LHCN-M2 (cell line): ENCODE data around the gene AGRN. TPM values are rescaled to one million over a fixed set of nuclear protein-coding genes. Genes with fewer than 3 reads are reported as not detected.
"Not testable (repeated sequence)": the region's sequence is repeated elsewhere in the genome, so short reads cannot be mapped to it uniquely, and the experiment has no call there.

Experiments
- DNase-seq: peaks from one replicate; pipeline ENCODE4 v3.0.0-alpha.2; 2012; ENCODE audit warnings: low read depth
- polyA plus RNA-seq: library from polyadenylated mRNA; unstranded; fragments of >200 nt; gene quantifications from one replicate; pipeline ENCODE4 v1.2.1, GENCODE V29; 2012; ENCODE audit warnings: missing spikeins
- total RNA-seq: library from RNA; depleted of rRNA; stranded (reverse); fragments of >200 nt; gene quantifications from 2 replicates; pipeline ENCODE4 v1.2.3, GENCODE V29; 2014; rRNA removed

AGRN gene
- total RNA-seq = 13.3 and 15.5 TPM in 2 replicates
- polyA plus RNA-seq = 22.2 TPM

DNA sequence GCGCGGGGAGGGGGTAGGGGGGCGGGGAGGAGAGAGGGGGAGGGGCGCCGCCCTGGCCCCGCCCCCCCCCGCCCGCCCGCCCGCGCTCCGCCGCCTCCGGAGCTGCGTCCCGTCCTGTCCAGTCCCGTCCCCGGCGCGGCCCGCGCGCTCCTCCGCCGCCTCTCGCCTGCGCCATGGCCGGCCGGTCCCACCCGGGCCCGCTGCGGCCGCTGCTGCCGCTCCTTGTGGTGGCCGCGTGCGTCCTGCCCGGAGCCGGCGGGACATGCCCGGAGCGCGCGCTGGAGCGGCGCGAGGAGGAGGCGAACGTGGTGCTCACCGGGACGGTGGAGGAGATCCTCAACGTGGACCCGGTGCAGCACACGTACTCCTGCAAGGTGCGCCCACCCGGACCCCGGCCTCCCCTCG is at the start of gene AGRN:
AGRN (plus strand) TSS at position 121 of the 405 bp plus-strand sequence; CDS start at position 174, 53 bp downstream.
- no peak for DNase-seq

GRCh38 chr1:970242-970972 is 49.5 kb upstream of the AGRN start:
- no peak for DNase-seq

DNA sequence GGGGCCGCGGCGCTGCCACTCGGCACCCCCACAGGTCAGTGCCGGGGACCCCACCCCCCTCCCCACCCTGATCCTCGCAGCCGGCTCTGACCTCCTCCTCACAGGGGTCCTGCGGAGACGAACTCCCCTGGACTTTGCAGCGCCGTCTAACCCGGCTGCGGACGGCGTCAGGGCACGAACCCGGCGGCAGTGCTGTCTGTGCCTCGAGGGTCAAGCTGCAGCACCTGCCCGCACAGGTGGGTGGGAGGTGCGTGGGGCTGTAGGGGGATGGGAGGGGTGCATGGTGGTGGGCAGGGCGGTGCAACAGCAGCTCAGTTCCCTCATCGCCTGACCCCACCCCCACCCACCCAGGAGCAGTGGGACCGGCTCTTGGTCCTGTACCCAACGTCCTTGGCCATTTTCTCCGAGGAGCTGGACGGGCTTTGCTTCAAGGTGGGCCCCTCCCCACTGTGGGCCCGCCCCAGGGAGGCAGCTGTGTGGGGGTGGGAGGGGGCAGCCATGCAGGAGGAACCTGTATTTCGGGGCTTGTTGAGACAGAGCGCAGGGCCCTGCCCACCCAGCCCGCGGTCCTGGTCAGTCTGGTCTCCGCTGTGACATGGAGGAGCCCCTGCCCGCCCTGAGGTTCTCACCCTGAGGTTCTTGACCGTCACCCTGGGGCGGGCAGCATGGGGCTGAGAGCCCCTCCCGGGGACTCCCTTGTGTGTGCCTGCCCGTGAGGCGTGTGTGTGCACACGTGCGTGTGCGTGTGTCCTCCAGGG is 48.8 kb upstream of the AGRN start:
- no peak for DNase-seq

- no peak for DNase-seq
Measured at GRCh38 chr1:971751-972506, 48.0 kb upstream of the AGRN start.

- DNase-seq = no peak
Measured at GRCh38 chr1:972726-973458, 47.0 kb upstream of the AGRN start.

DNA sequence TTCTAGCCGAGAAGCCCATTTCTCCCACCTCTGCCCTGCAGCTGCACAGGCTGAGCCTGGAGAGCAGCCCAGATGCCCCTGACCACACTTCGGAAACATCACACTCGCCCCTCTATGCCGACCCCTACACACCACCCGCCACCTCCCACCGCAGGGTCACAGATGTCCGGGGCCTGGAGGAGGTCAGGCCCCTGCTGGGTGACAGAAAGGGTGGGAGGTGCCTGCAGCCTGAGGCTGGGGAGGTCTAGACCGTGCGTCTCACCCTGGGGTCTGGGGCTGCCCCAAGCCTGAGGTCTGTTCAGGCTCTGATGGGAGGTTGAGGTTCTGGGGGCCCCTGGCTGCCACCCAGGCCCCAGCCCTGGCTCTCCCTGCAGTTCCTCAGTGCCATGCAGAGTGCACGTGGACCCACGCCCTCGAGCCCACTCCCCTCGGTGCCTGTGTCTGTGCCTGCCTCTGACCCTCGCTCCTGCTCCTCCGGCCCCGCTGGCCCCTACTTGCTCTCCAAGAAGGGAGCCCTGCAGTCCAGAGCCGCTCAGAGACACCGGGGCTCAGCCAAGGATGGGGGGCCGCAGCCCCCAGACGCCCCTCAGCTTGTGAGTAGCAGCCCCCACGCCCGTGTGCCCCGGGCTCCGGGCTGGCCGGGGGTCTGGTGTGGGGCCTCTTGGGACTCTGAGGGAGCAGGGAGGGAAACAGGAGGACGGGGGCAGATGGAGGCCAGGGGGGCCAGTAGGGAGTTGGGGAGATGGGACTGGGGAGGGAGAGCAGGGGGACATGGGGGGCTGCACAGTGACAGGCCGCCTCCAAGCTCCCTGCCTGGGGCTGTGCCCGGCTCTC is 46.2 kb upstream of the AGRN start:
- DNase-seq = no peak

DNA sequence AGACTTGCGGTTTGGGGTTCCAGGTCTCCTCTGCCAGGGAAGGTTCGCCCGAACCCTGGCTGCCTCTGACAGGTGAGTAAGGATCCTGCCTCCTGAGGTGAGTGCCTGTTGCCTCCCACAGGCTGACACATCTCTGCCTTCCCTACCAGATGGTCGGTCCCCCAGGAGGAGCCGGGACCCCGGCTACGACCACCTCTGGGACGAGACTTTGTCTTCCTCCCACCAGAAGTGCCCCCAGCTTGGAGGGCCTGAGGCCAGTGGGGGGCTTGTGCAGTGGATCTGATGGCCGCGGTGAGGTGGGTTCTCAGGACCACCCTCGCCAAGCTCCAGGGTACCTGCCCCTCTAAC is 45.7 kb upstream of the AGRN start:
- DNase-seq = no peak

- DNase-seq = no peak
Measured at GRCh38 chr1:974687-975328, 45.1 kb upstream of the AGRN start.

DNA sequence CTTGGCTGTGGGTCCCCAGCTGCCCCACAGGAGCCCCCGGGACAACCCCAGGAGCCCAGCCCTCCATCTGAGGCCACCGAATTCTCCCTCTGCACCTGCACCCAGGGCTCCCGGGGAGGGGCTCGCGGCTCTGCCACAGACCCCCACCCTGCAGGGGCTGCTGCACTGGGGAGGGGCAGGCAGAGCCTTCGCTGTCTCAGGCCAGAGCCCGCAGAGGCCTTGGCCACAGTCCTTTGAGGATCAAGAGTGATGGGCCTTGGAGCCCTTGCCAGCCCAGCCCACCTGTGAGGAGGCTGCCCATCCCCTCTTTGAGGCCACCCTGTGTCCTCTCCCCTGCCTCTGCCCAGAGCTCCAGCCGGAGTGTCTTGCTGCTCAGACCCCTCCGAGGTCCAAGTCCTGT is 44.6 kb upstream of the AGRN start:
- no peak for DNase-seq

DNA sequence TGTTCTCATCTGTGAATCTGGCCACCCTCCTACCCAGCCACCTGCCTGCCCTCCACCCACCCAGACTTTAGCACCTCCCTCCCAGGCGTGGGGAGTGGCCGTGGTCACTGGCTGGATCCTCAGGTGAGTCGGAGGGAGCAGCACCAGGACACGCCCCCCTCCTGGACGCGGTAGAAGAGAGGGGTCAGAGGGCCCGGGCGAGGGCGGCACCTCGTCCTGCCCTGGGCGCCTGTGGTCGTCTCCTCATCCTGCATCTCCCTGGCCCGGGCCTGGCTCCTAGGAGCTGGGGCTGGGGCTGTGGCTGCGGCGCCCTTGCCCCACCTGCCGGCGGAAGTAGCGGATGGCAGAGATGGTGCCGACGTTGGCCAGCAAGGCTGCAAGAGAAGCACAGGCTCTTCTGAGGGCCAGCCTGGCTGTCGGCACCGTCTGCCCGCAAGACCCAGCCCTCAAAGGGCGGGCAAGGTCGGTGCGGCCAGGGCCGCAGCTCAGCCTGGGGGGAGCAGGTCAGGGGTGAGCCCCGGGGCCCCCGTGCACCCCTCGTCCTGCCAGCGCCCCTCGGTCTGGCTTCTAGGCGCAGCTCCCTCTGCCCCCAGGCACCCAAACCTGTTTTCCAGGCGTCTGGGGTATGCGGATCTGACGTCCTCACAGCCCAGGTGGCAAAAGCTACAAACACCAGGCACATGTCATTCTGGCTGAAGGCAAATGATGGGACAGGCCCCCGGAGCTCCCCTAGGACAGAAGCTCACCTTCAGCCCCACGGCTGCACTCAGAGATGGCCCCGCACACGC is 43.8 kb upstream of the AGRN start:
- DNase-seq = no peak

DNA sequence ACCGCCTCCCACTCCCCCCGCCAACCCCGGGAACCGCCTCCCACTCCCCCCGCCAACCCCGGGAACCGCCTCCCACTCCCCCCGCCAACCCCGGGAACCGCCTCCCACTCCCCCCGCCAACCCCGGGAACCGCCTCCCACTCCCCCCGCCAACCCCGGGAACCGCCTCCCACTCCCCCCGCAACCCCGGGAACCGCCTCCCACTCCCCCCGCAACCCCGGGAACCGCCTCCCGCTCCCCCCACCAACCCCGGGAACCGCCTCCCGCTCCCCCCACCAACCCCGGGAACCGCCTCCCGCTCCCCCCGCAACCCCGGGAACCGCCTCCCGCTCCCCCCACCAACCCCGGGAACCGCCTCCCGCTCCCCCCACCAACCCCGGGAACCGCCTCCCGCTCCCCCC is 43.1 kb upstream of the AGRN start:
- not testable (repeated sequence) for DNase-seq

DNA sequence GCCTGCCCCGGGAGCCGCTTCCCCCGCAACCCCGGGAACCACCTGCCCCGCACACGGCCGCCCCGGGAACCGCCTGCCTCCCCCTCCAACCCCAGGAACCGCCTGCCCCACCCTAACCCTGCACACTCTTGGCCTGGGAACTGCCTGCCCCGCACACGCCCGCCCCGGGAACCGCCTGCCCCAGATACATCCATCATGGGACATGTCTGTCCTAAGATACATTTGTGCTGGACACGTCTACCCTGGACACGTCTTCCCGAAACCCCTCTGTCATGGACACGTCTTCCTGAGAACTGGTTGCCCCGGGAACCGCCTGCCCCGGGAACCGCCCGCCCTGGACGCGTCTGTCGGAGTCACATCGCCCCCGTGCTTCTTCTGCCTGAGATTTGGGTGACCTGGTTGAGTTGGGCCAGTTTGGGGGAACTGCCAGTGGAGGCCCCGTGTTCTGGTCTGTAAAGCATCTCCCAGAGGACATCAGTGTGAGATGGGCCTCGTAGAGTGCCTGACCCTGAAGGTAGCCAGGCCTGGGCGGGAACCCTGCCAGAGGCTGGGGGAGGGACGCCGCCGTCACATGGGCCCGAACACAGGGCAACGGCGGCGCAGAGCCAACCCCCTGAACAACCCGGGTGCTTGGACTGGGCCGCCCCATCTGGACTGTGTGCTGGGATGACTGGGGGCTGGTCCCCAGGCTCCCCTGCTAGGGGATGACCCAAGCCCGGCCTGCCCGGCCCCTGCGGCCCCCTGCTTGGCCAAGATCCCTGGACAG is 41.7 kb upstream of the AGRN start:
- no peak for DNase-seq

DNA sequence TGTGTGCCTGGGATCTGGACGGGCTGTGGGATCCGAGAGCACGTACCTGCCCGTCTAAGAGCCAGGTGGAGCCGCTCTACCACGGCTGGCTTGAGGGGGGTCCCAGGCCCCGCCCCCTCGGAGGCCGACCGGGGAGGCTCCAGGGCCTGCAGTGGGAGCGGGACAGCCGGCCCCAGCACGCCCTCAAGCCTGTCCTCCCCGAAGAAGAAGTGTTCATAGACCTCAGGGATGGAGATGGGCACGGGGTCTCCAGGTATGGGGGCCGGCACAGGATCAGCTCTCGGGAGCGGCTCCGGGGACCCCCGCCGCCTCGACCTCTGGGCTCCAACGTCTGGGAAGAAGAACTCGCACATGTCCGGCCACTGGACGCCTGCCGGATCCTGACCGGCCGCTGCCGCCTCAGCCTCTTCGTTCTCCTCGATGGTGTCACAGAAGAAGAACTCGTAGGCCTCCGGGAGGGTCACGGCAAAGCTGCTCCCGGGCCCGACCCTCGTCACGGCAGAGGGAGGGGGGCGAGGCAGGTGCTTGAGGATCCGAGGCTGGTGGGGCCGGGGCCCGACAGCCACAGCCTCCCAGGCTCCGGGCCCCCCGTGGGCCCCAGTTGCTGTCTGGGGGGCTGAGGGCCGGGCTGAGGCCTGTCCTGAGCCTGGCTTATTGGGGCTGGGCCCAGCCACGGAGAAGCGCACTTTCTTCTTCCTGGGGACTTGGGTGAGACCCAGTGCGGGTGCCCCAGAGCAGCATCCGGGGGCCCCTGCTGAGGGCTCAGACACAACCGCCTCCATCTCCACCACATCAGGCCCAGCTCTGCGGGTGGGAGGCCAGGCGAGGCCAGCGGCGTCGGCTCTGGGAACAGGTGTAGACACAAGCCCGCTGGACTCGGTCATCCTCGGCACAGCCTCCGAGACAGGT is 40.8 kb upstream of the AGRN start:
- no peak for DNase-seq

- no peak for DNase-seq
Measured at GRCh38 chr1:979744-980072, 40.2 kb upstream of the AGRN start.

- no peak for DNase-seq
Measured at GRCh38 chr1:980137-980571, 39.8 kb upstream of the AGRN start.

DNA sequence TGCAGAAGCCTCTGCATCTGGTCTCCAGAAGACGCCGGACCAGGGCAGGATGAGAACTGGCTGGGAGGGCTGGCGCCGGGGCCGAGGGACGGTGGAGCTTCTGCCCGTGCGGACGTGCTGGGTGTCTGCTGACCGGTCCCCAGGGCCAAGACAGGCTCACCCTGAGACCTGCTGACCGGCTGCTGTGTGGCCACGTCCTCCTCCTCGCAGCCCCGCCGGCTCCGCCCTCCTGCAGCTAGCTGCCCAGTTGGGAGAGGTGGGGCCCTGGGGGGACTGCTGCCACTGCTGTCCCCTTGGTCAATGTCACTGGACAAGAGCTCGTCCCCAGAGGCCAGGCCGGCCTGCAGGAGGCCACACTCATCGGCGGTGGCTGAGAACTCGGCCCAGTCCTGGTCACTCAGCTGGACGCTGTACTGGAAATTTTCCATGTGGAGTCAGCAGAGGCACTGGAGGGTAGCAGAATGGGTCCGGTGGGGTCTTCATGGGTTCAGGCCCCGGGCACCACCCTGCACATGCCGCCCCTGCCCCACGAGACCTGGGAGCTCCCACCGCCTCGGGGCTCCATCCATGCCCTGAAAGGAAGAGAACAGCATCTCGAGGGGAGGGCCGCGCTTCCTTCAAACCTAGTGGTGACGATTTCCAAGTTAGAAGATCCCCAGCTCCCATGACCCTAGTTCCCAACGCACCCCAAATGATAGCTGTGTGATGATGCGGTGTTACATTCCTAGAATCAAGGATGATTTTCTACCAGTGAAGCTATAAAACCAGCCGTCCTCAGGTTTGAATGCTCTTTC is 39.1 kb upstream of the AGRN start:
- DNase-seq = no peak

DNA sequence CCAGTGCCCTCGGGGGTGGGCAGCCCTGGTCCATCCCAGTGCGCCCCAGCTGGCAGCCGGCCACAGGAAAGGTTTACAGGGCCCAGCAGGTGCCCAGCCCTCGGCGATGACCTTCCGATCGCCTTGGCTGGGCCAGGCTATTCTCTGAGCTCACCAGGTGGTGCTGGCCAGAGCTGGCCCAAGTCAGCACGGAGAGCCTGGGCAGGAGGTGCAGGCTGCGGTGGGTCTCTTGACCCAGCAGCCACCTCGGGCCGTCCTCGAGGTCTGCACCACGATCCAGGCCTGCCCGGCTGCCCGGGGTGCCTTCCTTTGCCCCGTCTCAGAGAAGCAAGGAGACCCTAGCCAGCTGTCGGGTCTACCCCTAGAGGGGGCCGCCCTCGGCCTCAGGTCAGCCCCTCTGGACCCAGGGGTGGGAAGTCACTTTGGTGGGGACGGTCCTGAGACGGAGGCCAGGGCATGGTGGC is 38.4 kb upstream of the AGRN start:
- no peak for DNase-seq
